ENCODE data around the gene RNF149. TPM values are rescaled to one million over a fixed set of nuclear protein-coding genes. Genes with fewer than 3 reads are reported as not detected.

Gene RNF149
- total RNA-seq, 4 donors from 2014 or later, result 29.0 to 78.6 (median 44.4) TPM

DNA sequence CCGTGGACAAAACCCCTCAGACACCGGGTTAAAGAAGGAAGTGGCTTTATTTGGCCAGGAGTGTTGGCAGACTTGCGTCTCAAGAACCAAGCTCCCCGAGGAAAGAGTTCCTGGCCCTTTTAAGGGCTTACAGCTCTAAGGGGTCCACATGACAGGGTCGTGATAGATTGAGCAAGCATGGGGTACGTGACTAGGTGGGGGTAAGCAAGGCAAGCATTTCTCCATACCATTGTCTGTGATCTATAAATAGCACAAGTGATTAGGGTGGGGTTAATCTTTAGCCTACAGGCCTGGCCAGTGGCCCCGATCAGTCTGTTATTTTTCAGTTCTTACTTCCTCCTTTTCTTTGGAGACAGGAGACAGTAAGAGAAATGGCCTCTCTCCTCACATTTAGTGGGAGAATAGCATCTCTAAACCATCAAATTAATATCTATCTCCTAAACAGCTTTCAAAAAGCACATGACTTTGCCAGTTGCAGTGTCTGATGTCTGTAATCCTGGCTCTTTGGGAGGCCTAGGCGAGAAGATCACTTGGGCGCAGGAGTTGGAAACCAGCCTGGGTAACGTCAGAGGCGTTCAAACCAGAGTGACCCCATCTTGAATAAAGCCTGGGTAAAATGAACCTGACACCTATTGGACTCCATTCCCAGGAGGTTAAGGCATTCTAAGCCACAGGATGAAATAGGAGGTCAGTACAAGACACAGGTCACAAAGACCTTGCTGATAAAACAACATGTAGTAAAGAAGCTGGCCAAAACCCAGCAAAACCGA, 74.1 kb downstream of the RNF149 start:
- Histone ChIP-seq H3K4me1 (no peaks in the 10 kb centered on the region), H3K4me3 (no peak overlapping the region), H3K27me3 (no peaks in the 10 kb centered on the region), H3K36me3 (no peaks in the 10 kb centered on the region), H3K27ac (no peak overlapping the region), H3K9me3 (no peaks in the 10 kb centered on the region)
- no peak for ATAC-seq
- TF ChIP-seq POLR2A (IDR thresholded peaks at IDR 0.05) (no peak), POLR2AphosphoS5 (IDR thresholded peaks at IDR 0.05) (no peak), EP300 (IDR thresholded peaks at IDR 0.05) (no peak)
- TF ChIP-seq, protein P1, sequence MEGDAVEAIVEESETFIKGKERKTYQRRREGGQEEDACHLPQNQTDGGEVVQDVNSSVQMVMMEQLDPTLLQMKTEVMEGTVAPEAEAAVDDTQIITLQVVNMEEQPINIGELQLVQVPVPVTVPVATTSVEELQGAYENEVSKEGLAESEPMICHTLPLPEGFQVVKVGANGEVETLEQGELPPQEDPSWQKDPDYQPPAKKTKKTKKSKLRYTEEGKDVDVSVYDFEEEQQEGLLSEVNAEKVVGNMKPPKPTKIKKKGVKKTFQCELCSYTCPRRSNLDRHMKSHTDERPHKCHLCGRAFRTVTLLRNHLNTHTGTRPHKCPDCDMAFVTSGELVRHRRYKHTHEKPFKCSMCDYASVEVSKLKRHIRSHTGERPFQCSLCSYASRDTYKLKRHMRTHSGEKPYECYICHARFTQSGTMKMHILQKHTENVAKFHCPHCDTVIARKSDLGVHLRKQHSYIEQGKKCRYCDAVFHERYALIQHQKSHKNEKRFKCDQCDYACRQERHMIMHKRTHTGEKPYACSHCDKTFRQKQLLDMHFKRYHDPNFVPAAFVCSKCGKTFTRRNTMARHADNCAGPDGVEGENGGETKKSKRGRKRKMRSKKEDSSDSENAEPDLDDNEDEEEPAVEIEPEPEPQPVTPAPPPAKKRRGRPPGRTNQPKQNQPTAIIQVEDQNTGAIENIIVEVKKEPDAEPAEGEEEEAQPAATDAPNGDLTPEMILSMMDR (IDR thresholded peaks at IDR 0.05), result no peak
- 52 to 53% methylated on average over 4 to 10 of the region's 12 CpGs for WGBS, 2 donors (ENCODE audit: low coverage in 1 of 2)

DNA sequence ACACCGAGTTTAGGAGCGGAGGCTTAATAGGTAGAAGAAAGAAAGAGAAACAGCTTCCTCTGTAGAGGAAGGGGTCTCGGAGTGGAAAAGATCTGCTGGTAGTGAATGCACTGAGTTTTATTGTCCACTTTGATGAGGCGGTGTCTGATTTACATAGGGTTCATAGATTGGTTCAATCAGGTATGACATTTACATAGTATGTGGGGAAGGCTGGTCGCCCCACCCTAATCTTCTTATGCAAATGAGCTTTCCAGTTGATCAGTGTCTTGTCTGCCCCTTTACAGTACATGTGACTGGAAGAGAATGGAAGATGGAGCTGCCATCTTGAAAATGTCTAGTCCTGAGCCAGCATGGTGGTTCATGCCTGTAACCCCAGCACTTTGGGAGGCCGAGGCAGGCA, 75.7 kb downstream of the RNF149 start:
- 90 to 93% methylated on average over 3 to 5 of the region's 6 CpGs for WGBS, 2 donors (ENCODE audit: low coverage in 1 of 2)
- no peak for TF ChIP-seq EP300 (IDR thresholded peaks at IDR 0.05)
- TF ChIP-seq POLR2AphosphoS5 (IDR thresholded peaks at IDR 0.05), result no peak
- no peak for TF ChIP-seq POLR2A (IDR thresholded peaks at IDR 0.05)
- TF ChIP-seq, protein P1 (IDR thresholded peaks at IDR 0.05), result no peak

DNA sequence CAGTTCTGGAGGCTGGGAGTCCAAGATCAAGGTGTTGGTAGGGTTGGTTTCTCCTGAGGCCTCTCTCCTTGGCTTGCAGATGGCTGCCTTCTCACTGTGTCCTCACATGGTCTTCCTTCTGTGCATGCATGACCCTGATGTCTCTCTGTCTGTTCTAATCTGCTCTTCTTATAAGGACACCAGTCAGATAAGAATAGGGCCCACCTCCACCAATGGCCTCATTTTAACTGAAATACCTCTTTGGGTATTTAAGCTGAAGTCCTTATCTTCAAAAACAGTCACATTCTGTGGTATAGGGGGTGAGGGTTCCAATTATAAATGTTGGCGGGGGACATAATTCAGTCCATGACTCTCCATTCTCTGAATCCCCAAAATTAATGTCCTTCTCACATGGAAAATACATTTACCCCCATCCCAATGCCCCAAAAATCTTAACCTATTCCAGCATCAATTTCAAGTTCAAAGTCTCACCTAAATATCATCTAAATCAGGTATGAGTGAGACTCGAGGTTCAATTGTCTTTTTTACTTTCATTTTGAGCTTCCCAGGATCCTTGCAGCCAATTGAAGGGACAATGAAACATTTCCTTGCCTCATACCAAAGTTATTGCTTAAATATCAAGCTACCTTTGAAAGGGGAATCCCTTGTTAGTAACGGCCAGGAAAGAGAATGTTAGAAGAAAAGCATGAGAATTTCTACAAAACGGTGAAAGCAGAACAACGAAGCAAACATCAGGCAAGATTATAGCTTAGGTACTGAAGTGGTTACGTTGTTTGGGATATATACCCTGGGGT, 76.4 kb downstream of the RNF149 start:
- H3K4me3 ChIP-seq, result no peak overlapping the region
- 96 to 97% methylated on average over 6 of the region's 6 CpGs for WGBS, 2 donors (ENCODE audit: low coverage in 1 of 2)
- H3K27ac ChIP-seq, result no peak overlapping the region
- TF ChIP-seq POLR2AphosphoS5 (IDR thresholded peaks at IDR 0.05) (no peak), EP300 (IDR thresholded peaks at IDR 0.05) (no peak), POLR2A (IDR thresholded peaks at IDR 0.05) (no peak)
- TF ChIP-seq, protein P1 (IDR thresholded peaks at IDR 0.05), result no peak
- ATAC-seq, result no peak
- H3K36me3 ChIP-seq, result no peaks in the 10 kb centered on the region
- no peaks in the 10 kb centered on the region for H3K9me3 ChIP-seq
- no peaks in the 10 kb centered on the region for H3K4me1 ChIP-seq
- H3K27me3 ChIP-seq, result no peaks in the 10 kb centered on the region

More for the DNA sequence above, 75.7 kb downstream of the RNF149 start:
- Histone ChIP-seq H3K4me3 (no peak overlapping the region), H3K27ac (no peak overlapping the region), H3K27me3 (no peaks in the 10 kb centered on the region), H3K9me3 (no peaks in the 10 kb centered on the region), H3K36me3 (no peaks in the 10 kb centered on the region), H3K4me1 (no peaks in the 10 kb centered on the region)
- no peak for ATAC-seq

DNA sequence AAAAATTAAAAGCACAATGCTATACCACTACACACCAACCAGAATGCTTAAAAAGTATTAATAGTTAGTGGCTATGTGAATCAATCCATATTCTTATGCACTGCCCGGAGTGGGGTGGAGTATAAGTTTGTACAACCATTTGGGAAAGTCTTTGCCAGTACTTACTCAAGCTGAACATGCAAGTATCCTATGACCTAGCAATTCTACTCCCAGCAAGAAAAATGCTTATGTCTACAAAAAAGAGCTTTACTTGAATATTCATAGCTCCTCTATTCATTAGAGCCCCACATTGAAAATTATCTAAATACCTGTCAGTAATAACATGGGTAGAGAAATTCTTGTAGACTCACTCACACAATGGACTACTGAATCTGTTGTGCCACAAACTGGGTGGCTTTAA, 77.3 kb downstream of the RNF149 start:
- no peak for ATAC-seq
- H3K4me3 ChIP-seq, result no peak overlapping the region
- H3K27ac ChIP-seq, result no peak overlapping the region
- no peaks in the 10 kb centered on the region for H3K4me1 ChIP-seq
- TF ChIP-seq, protein P1 (IDR thresholded peaks at IDR 0.05), result no peak
- TF ChIP-seq POLR2AphosphoS5 (IDR thresholded peaks at IDR 0.05) (no peak), POLR2A (IDR thresholded peaks at IDR 0.05) (no peak), EP300 (IDR thresholded peaks at IDR 0.05) (no peak)
- 80 to 87% methylated on average over 1 of the region's 1 CpG for WGBS, 2 donors (ENCODE audit: low coverage in 1 of 2)
- no peaks in the 10 kb centered on the region for H3K36me3 ChIP-seq
- no peaks in the 10 kb centered on the region for H3K9me3 ChIP-seq
- no peaks in the 10 kb centered on the region for H3K27me3 ChIP-seq
